Subcutaneous abdominal adipose tissue (tissue), 5 donors: Measurements from ENCODE around the gene AATF.

Source experiments
- H3K27ac ChIP-seq: one replicate; pipeline ENCODE4 v1.7.0; 2013; ENCODE audit warnings: low read depth, mild to moderate bottlenecking, inconsistent platforms, low read length, moderate library complexity
- H3K27me3 ChIP-seq, 5 donors: one replicate each; pipeline ENCODE4 v1.7.0; 2013; ENCODE audit warnings: low read length in 5 of 5, inconsistent platforms in 1 of 5; ENCODE audit not compliant: control insufficient read depth in 5 of 5, insufficient read depth in 4 of 5
- H3K36me3 ChIP-seq, 5 donors: one replicate each; pipeline ENCODE4 v1.7.0; 2013; ENCODE audit warnings: low read length in 5 of 5; ENCODE audit not compliant: control insufficient read depth in 5 of 5, insufficient read depth in 5 of 5
- H3K4me1 ChIP-seq, 5 donors: one replicate each; pipeline ENCODE4 v1.7.0; 2013; ENCODE audit warnings: low read length in 5 of 5, mild to moderate bottlenecking in 3 of 5, moderate library complexity in 1 of 5; ENCODE audit not compliant: control insufficient read depth in 5 of 5, insufficient read depth in 5 of 5
- H3K4me3 ChIP-seq, 5 donors: one replicate each; pipeline ENCODE4 v1.7.0; 2013; ENCODE audit warnings: low read length in 5 of 5, low read depth in 1 of 5
- H3K9ac ChIP-seq, 5 donors: one replicate each; pipeline ENCODE4 v1.7.0; 2013; ENCODE audit warnings: low read length in 5 of 5, mild to moderate bottlenecking in 4 of 5, moderate library complexity in 3 of 5
- H3K9me3 ChIP-seq, 5 donors: one replicate each; pipeline ENCODE4 v1.7.0; 2013; ENCODE audit warnings: low read length in 5 of 5; ENCODE audit not compliant: control insufficient read depth in 5 of 5
- donor health status: healthy.
- donor health status: healthy.
- donor health status: healthy.
- donor health status: healthy.
- donor health status: healthy.

AATF gene

GRCh38 chr17:36947922-36948716 lies 635 bp upstream of the AATF start:
- no peaks in the 10 kb centered on the region for H3K9me3 ChIP-seq
- H3K27ac ChIP-seq: peak overlapping the region; percentile 80
- H3K9ac ChIP-seq: peak overlapping the region in 4 of 5 donors; percentile 57 to 96 (median 59)
- peaks cover 4 to 25% (median 20%) of the 10 kb centered on the region in 5 donors for H3K4me1 ChIP-seq
- peaks cover 34 to 43% (median 40%) of the 10 kb centered on the region in 5 donors for H3K27me3 ChIP-seq
- H3K36me3 ChIP-seq: peaks cover 5 to 20% (median 12%) of the 10 kb centered on the region in 5 donors
- peak overlapping the region; percentile 73 to 90 (median 88) for H3K4me3 ChIP-seq

GRCh38 chr17:36949461-36949927 lies 740 bp downstream of the AATF start:
- no peaks in the 10 kb centered on the region for H3K9me3 ChIP-seq
- peak overlapping the region; percentile 73 to 90 (median 88) for H3K4me3 ChIP-seq
- peaks cover 28 to 30% (median 29%) of the 10 kb centered on the region in 5 donors for H3K27me3 ChIP-seq
- peak overlapping the region; percentile 32 to 96 (median 87) for H3K9ac ChIP-seq
- H3K27ac ChIP-seq: peak overlapping the region; percentile 80
- H3K36me3 ChIP-seq: peaks cover 16 to 33% (median 22%) of the 10 kb centered on the region in 5 donors
- peaks cover 4 to 23% (median 20%) of the 10 kb centered on the region in 5 donors for H3K4me1 ChIP-seq

GRCh38 chr17:36950027-36950426 lies 1.3 kb downstream of the AATF start:
- peak overlapping the region; percentile 13 to 96 (median 87) for H3K9ac ChIP-seq

GRCh38 chr17:36951084-36951789 lies 2.5 kb downstream of the AATF start:
- H3K9me3 ChIP-seq: no peaks in the 10 kb centered on the region
- peaks cover 4 to 23% (median 20%) of the 10 kb centered on the region in 5 donors for H3K4me1 ChIP-seq
- H3K27me3 ChIP-seq: peaks cover 11 to 15% (median 15%) of the 10 kb centered on the region in 5 donors
- H3K9ac ChIP-seq: no peak overlapping the region
- no peak overlapping the region for H3K27ac ChIP-seq
- H3K36me3 ChIP-seq: peaks cover 22 to 49% (median 34%) of the 10 kb centered on the region in 5 donors
- H3K4me3 ChIP-seq: no peak overlapping the region

More at GRCh38 chr17:36950027-36950426, 1.3 kb downstream of the AATF start:
- H3K4me3 ChIP-seq: peak overlapping the region; percentile 73 to 90 (median 88)
- peaks cover 23 to 25% (median 23%) of the 10 kb centered on the region in 5 donors for H3K27me3 ChIP-seq
- H3K9me3 ChIP-seq: no peaks in the 10 kb centered on the region
- H3K36me3 ChIP-seq: peaks cover 19 to 39% (median 28%) of the 10 kb centered on the region in 5 donors
- H3K4me1 ChIP-seq: peaks cover 4 to 23% (median 20%) of the 10 kb centered on the region in 5 donors
- no peak overlapping the region for H3K27ac ChIP-seq

GRCh38 chr17:36971508-36971907 lies 22.8 kb downstream of the AATF start:
- Histone ChIP-seq H3K9ac (no peak overlapping the region), H3K36me3 (peaks cover 4 to 12% (median 9%) of the 10 kb centered on the region in 5 donors), H3K9me3 (no peaks in the 10 kb centered on the region), H3K27ac (no peak overlapping the region), H3K27me3 (no peaks in the 10 kb centered on the region), H3K4me1 (no peaks in the 10 kb centered on the region), H3K4me3 (no peak overlapping the region)

- no peaks in the 10 kb centered on the region for H3K9me3 ChIP-seq
- H3K9ac ChIP-seq: no peak overlapping the region
- H3K27ac ChIP-seq: no peak overlapping the region
- H3K27me3 ChIP-seq: no peaks in the 10 kb centered on the region
- no peak overlapping the region for H3K4me3 ChIP-seq
- H3K36me3 ChIP-seq: peaks cover 3 to 12% (median 9%) of the 10 kb centered on the region in 5 donors
- H3K4me1 ChIP-seq: no peaks in the 10 kb centered on the region
Observed at GRCh38 chr17:36972186-36972700, 23.5 kb downstream of the AATF start.

- Histone ChIP-seq H3K9me3 (no peaks in the 10 kb centered on the region), H3K4me3 (no peak overlapping the region), H3K27me3 (no peaks in the 10 kb centered on the region), H3K27ac (no peak overlapping the region), H3K4me1 (no peaks in the 10 kb centered on the region), H3K9ac (no peak overlapping the region), H3K36me3 (peaks cover 0 to 12% (median 7%) of the 10 kb centered on the region in 5 donors)
Observed at GRCh38 chr17:36972905-36973304, 24.2 kb downstream of the AATF start.

- H3K27ac ChIP-seq: no peak overlapping the region
- H3K27me3 ChIP-seq: no peaks in the 10 kb centered on the region
- peaks cover 0 to 2% (median 0%) of the 10 kb centered on the region in 5 donors for H3K36me3 ChIP-seq
- no peaks in the 10 kb centered on the region for H3K4me1 ChIP-seq
- no peak overlapping the region for H3K4me3 ChIP-seq
- no peak overlapping the region for H3K9ac ChIP-seq
- H3K9me3 ChIP-seq: no peaks in the 10 kb centered on the region
Observed at GRCh38 chr17:36975922-36976515, 27.3 kb downstream of the AATF start.

GRCh38 chr17:36977066-36977465 lies 28.3 kb downstream of the AATF start:
- no peak overlapping the region for H3K27ac ChIP-seq
- no peaks in the 10 kb centered on the region for H3K27me3 ChIP-seq
- H3K9me3 ChIP-seq: no peaks in the 10 kb centered on the region
- H3K36me3 ChIP-seq: no peaks in the 10 kb centered on the region
- no peaks in the 10 kb centered on the region for H3K4me1 ChIP-seq
- no peak overlapping the region for H3K9ac ChIP-seq
- no peak overlapping the region for H3K4me3 ChIP-seq
